22Rv1 (cell line): ENCODE results near the gene FARS2.

ENCODE experiments used
- ZFX ChIP-seq: fragments of 450-650 bp; IDR thresholded peaks from 2 replicates; pipeline ENCODE4 v1.6.1; 2017; ENCODE audit warnings: antibody characterized with exemption, borderline replicate concordance
- TF ChIP-seq, protein P1 (sequence below): fragments of 450-650 bp; IDR thresholded peaks from 2 replicates; pipeline ENCODE4 v1.5.1; 2017; ENCODE audit warnings: mild to moderate bottlenecking

GRCh38 chr6:5341845-5342244, 80.5 kb downstream of the FARS2 start:
- TF ChIP-seq, protein P1, sequence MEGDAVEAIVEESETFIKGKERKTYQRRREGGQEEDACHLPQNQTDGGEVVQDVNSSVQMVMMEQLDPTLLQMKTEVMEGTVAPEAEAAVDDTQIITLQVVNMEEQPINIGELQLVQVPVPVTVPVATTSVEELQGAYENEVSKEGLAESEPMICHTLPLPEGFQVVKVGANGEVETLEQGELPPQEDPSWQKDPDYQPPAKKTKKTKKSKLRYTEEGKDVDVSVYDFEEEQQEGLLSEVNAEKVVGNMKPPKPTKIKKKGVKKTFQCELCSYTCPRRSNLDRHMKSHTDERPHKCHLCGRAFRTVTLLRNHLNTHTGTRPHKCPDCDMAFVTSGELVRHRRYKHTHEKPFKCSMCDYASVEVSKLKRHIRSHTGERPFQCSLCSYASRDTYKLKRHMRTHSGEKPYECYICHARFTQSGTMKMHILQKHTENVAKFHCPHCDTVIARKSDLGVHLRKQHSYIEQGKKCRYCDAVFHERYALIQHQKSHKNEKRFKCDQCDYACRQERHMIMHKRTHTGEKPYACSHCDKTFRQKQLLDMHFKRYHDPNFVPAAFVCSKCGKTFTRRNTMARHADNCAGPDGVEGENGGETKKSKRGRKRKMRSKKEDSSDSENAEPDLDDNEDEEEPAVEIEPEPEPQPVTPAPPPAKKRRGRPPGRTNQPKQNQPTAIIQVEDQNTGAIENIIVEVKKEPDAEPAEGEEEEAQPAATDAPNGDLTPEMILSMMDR, result no peak
- no peak for TF ChIP-seq ZFX
